ENCODE measurements around the gene HEATR9. TPM values are rescaled to one million over a fixed set of nuclear protein-coding genes. Genes with fewer than 3 reads are reported as not detected.

The HEATR9 gene
- total RNA-seq, 4 donors from 2014 or later: 0.15 TPM; not detected in 3

DNA sequence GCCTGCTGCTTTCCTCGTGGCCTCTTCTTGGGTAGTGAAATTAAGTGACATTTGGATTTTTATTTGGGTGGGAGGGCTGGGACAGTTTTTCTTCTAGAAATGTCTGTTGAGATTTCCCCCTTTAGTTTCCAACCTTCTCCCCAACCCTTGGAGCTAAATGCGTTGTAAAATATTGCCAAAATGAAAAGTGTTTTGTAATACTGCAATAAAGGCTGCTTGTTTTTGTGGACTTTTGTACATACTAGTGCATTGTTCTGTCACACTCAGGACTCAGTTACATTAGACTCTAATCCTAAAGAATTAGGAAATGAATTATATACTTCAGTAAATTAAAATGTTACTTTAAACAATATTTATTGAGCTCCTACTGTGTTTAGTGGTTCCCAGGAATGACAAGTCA, 21.7 kb downstream of the HEATR9 start:
- H3K4me3 ChIP-seq: no peak overlapping the region
- DNase-seq: no peak
- intact Hi-C loops (cut with DNase I): no loop called here
- no peaks in the 10 kb centered on the region for H3K9me3 ChIP-seq
- H3K27ac ChIP-seq: no peak overlapping the region
- 67 to 80% methylated on average over 2 of the region's 2 CpGs for WGBS, 2 donors
- TF ChIP-seq CTCF (IDR thresholded peaks at IDR 0.05): no peak
- TF ChIP-seq POLR2A (IDR thresholded peaks at IDR 0.05): no peak
- no peaks in the 10 kb centered on the region for H3K27me3 ChIP-seq
- no peaks in the 10 kb centered on the region for H3K4me1 ChIP-seq
- peaks cover 10 to 96% (median 37%) of the 10 kb centered on the region in 3 donors for H3K36me3 ChIP-seq

DNA sequence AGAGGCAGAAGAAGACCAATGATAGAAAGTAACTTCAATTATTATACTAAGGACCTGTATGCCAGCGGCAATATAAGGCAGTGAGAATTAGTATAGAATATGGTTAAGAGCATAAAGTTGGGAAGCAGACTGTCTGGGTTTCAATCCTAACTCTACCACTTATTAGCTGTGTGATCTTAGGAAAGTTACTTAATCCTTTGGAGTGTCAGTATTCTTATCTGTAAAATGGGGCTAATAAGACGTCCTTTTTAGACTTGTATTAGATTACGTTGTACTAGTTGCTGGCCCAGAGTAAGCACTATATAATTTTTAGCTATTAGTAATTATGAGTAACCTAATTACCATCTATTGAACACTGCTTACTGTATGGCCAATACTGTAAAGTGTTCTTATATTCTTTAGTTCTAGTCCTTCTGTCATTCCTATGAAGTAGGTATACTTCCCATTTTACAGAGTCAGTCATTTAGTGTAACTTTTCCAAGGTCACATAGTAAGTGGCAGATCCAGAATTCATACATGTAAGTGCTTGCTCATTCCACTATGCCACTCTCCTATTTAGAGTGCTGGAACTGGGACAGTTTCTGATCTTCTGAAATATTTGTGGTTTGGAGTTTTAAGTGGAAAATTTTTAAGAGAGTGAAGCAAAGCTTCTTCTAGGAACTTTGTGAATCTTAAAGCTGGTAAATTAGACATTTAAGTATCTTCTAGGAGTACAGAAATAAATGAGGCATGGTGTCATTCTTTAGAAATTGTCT, 22.5 kb downstream of the HEATR9 start:
- H3K27me3 ChIP-seq: no peaks in the 10 kb centered on the region
- no peak overlapping the region for H3K27ac ChIP-seq
- H3K4me3 ChIP-seq: no peak overlapping the region
- TF ChIP-seq CTCF (IDR thresholded peaks at IDR 0.05) (no peak), POLR2A (IDR thresholded peaks at IDR 0.05) (no peak)
- WGBS, 2 donors: 87 to 91% methylated on average over 3 of the region's 3 CpGs
- H3K4me1 ChIP-seq: no peaks in the 10 kb centered on the region
- DNase-seq: no peak
- H3K9me3 ChIP-seq: no peaks in the 10 kb centered on the region
- peaks cover 10 to 96% (median 41%) of the 10 kb centered on the region in 3 donors for H3K36me3 ChIP-seq
- intact Hi-C loops (cut with DNase I): no loop called here

- intact Hi-C loops (cut with DNase I): no loop called here
- TF ChIP-seq CTCF (IDR thresholded peaks at IDR 0.05) (no peak), POLR2A (IDR thresholded peaks at IDR 0.05) (no peak)
- peaks cover 10 to 99% (median 46%) of the 10 kb centered on the region in 3 donors for H3K36me3 ChIP-seq
- H3K4me3 ChIP-seq: no peak overlapping the region
- WGBS, 2 donors: 94 to 95% methylated on average over 19 of the region's 19 CpGs
- no peak overlapping the region for H3K27ac ChIP-seq
- DNase-seq: no peak
- no peaks in the 10 kb centered on the region for H3K4me1 ChIP-seq
- H3K27me3 ChIP-seq: no peaks in the 10 kb centered on the region
- no peaks in the 10 kb centered on the region for H3K9me3 ChIP-seq
These were observed 24.1 kb downstream of the HEATR9 start for GRCh38 chr17:35844547-35844946.

- Histone ChIP-seq H3K36me3 (peaks cover 10 to 100% (median 51%) of the 10 kb centered on the region in 3 donors), H3K27me3 (no peaks in the 10 kb centered on the region), H3K4me3 (no peak overlapping the region), H3K9me3 (no peaks in the 10 kb centered on the region), H3K4me1 (no peaks in the 10 kb centered on the region), H3K27ac (no peak overlapping the region)
- intact Hi-C loops (cut with DNase I): no loop called here
- no peak for DNase-seq
- 93 to 100% methylated on average over 2 of the region's 2 CpGs for WGBS, 2 donors
- TF ChIP-seq CTCF (IDR thresholded peaks at IDR 0.05): no peak
- TF ChIP-seq POLR2A (IDR thresholded peaks at IDR 0.05): no peak
These were observed 25.0 kb downstream of the HEATR9 start for GRCh38 chr17:35843698-35844097.

DNA sequence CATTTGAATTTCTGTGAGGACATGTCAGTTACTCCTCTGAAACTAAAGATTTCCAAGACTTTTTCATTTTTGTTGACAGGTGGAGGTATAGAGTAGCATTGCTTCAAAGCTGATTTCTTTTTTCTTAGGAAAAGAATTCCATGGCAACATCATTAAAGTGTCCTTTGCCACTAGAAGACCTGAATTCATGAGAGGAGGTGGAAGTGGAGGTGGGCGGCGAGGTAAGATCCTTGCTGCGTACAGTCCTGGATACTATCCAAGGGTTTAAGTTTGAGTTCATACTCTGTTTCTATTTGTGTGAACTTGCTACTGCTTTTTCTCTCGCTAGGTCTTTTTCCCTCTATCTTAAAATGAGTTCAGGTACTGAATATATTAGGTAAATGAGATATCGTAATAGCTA, 26.5 kb downstream of the HEATR9 start:
- Histone ChIP-seq H3K4me1 (no peaks in the 10 kb centered on the region), H3K36me3 (peaks cover 10 to 100% (median 59%) of the 10 kb centered on the region in 3 donors), H3K4me3 (no peak overlapping the region), H3K27me3 (no peaks in the 10 kb centered on the region), H3K27ac (no peak overlapping the region), H3K9me3 (no peaks in the 10 kb centered on the region)
- no peak for DNase-seq
- intact Hi-C loops (cut with DNase I): no loop called here
- WGBS, 2 donors: 95 to 97% methylated on average over 5 of the region's 5 CpGs
- TF ChIP-seq CTCF (IDR thresholded peaks at IDR 0.05): no peak
- TF ChIP-seq POLR2A (IDR thresholded peaks at IDR 0.05): no peak

All from esophagus squamous epithelium (tissue), 5 donors.